Sigmoid colon (tissue), 7 donors: Measurements from ENCODE around the gene TBC1D23. TPM values are rescaled to one million over a fixed set of nuclear protein-coding genes. Genes with fewer than 3 reads are reported as not detected.

ENCODE experiments used
- DNase-seq: peaks from one replicate; pipeline ENCODE4 v3.0.0-alpha.2; 2019
- H3K27ac ChIP-seq, 4 donors: fragments of 200-600 bp; sonication (generic); one replicate each; pipeline ENCODE4 v1.5.1; 2016 to 2019; ENCODE audit warnings: mild to moderate bottlenecking in 1 of 4
- H3K27me3 ChIP-seq, 3 donors: fragments of 200-600 bp; sonication (generic); one replicate each; pipeline ENCODE4 v1.5.1; 2019; ENCODE audit warnings: mild to moderate bottlenecking in 1 of 3
- H3K36me3 ChIP-seq, 4 donors: fragments of 200-600 bp; sonication (generic); one replicate each; pipeline ENCODE4 v1.5.1; 2016 to 2019
- H3K4me1 ChIP-seq, 4 donors: fragments of 200-600 bp; sonication (generic); one replicate each; pipeline ENCODE4 v1.5.1; 2017 to 2019
- H3K4me3 ChIP-seq, 4 donors: fragments of 200-600 bp; sonication (generic); one replicate each; pipeline ENCODE4 v1.5.1; 2017 to 2019; ENCODE audit warnings: mild to moderate bottlenecking in 2 of 4, moderate library complexity in 1 of 4
- H3K9me3 ChIP-seq, 4 donors: fragments of 200-600 bp in 3 of 4; sonication (generic) in 3 of 4; one replicate each; pipeline versions ENCODE4 v1.5.1 to v1.6.1; 2013 to 2019
- CTCF ChIP-seq, 4 experiments: fragments of 450-650 bp in 3 of 4; fragments of 200-600 bp in 1 of 4; IDR thresholded peaks; one replicate each; pipeline ENCODE4 v1.5.1; 2016 to 2019; ENCODE audit warnings: antibody characterized with exemption in 4 of 4, mild to moderate bottlenecking in 3 of 4, moderate library complexity in 2 of 4
- EP300 ChIP-seq, 4 donors: sonication (generic); formaldehyde crosslinking; IDR thresholded peaks; one replicate each; pipeline ENCODE4 v1.6.1; 2017; ENCODE audit warnings: antibody characterized with exemption in 4 of 4
- POLR2A ChIP-seq, 2 donors: fragments of 450-650 bp; IDR thresholded peaks; one replicate each; pipeline ENCODE4 v1.6.1; 2016; ENCODE audit warnings: antibody characterized with exemption in 2 of 2, mild to moderate bottlenecking in 2 of 2, moderate library complexity in 2 of 2
- POLR2AphosphoS5 ChIP-seq, 4 donors: sonication (generic); formaldehyde crosslinking; IDR thresholded peaks; one replicate each; pipeline ENCODE4 v1.6.1; 2017; ENCODE audit warnings: antibody characterized with exemption in 4 of 4
- WGBS, 2 donors: extraction: QIAGEN DNeasy Blood & Tissue Kit; methylation state at CpG; one replicate each; pipeline ENCODE4 v1.1.7; 2013; 5-methylcytosine and 5-hydroxymethylcytosine counted together
- intact Hi-C: fragments of 100-400 bp; cut with DNase I; formaldehyde crosslinking; loops from one replicate; pipeline ENCODE4 v1.15.1; 2023
- polyA plus RNA-seq, 3 donors: library from polyadenylated mRNA; stranded (reverse); fragments of 200-250 nt; gene quantifications; one replicate each; pipeline ENCODE4 v1.2.3, GENCODE V29; 2013
- total RNA-seq, 4 donors: library from RNA; depleted of rRNA; stranded (reverse); fragments of >200 nt; gene quantifications; one replicate each; pipeline ENCODE4 v1.1.0, GENCODE V29; 2016
- donor health status: healthy with polysubstance abuse.
- donor health status: Bipolar disorder and iron deficiency.
- donor health status: healthy.

TBC1D23 gene
- total and polyA plus RNA-seq, 7 donors, result 16.0 to 34.9 (median 31.3) TPM

- H3K4me1 ChIP-seq, result peaks cover 0 to 18% (median 2%) of the 10 kb centered on the region in 4 donors
- H3K27ac ChIP-seq, result no peak overlapping the region
- no peak for DNase-seq
- TF ChIP-seq POLR2AphosphoS5 (IDR thresholded peaks at IDR 0.05) (no peak), CTCF (IDR thresholded peaks at IDR 0.05) (no peak), EP300 (IDR thresholded peaks at IDR 0.05) (no peak)
- H3K4me3 ChIP-seq, result no peak overlapping the region
- no peaks in the 10 kb centered on the region for H3K27me3 ChIP-seq
- peaks cover 0 to 24% (median 4%) of the 10 kb centered on the region in 4 donors for H3K36me3 ChIP-seq
- H3K9me3 ChIP-seq, result no peaks in the 10 kb centered on the region
- intact Hi-C loops, result no loop called here
- 26 to 75% methylated on average over 1 of the region's 1 CpG for WGBS, 2 donors
These were observed 16.5 kb downstream of the TBC1D23 start for GRCh38 chr3:100277255-100277800.

GRCh38 chr3:100278910-100279309 is 18.1 kb downstream of the TBC1D23 start:
- DNase-seq, result no peak
- Histone ChIP-seq H3K4me1 (peaks cover 0 to 18% (median 2%) of the 10 kb centered on the region in 4 donors), H3K36me3 (peaks cover 0 to 37% (median 4%) of the 10 kb centered on the region in 4 donors), H3K9me3 (no peaks in the 10 kb centered on the region), H3K27me3 (no peaks in the 10 kb centered on the region), H3K4me3 (no peak overlapping the region), H3K27ac (no peak overlapping the region)
- intact Hi-C loops, result no loop called here
- 85 to 90% methylated on average over 2 of the region's 2 CpGs for WGBS, 2 donors
- TF ChIP-seq EP300 (IDR thresholded peaks at IDR 0.05) (no peak), CTCF (IDR thresholded peaks at IDR 0.05) (no peak), POLR2A (IDR thresholded peaks at IDR 0.05) (no peak), POLR2AphosphoS5 (IDR thresholded peaks at IDR 0.05) (no peak)

GRCh38 chr3:100288288-100288894 is 27.6 kb downstream of the TBC1D23 start:
- intact Hi-C loops, result no loop called here
- no peak overlapping the region for H3K4me3 ChIP-seq
- no peaks in the 10 kb centered on the region for H3K27me3 ChIP-seq
- H3K36me3 ChIP-seq, result peaks cover 0 to 72% (median 12%) of the 10 kb centered on the region in 4 donors
- TF ChIP-seq POLR2A (IDR thresholded peaks at IDR 0.05), result no peak
- TF ChIP-seq POLR2AphosphoS5 (IDR thresholded peaks at IDR 0.05), result no peak
- TF ChIP-seq CTCF (IDR thresholded peaks at IDR 0.05), result no peak
- no peak for TF ChIP-seq EP300 (IDR thresholded peaks at IDR 0.05)
- no peaks in the 10 kb centered on the region for H3K4me1 ChIP-seq
- no peak for DNase-seq
- H3K9me3 ChIP-seq, result no peaks in the 10 kb centered on the region
- no peak overlapping the region for H3K27ac ChIP-seq

- Histone ChIP-seq H3K36me3 (peaks cover 0 to 78% (median 12%) of the 10 kb centered on the region in 4 donors), H3K27ac (no peak overlapping the region), H3K4me3 (no peak overlapping the region), H3K4me1 (no peaks in the 10 kb centered on the region), H3K9me3 (no peaks in the 10 kb centered on the region), H3K27me3 (no peaks in the 10 kb centered on the region)
- intact Hi-C loops, result no loop called here
- DNase-seq, result no peak
- 57 to 85% methylated on average over 2 of the region's 2 CpGs for WGBS, 2 donors
- TF ChIP-seq EP300 (IDR thresholded peaks at IDR 0.05) (no peak), POLR2A (IDR thresholded peaks at IDR 0.05) (no peak), POLR2AphosphoS5 (IDR thresholded peaks at IDR 0.05) (no peak)
These were observed 28.5 kb downstream of the TBC1D23 start for GRCh38 chr3:100289339-100289738.

- TF ChIP-seq EP300 (IDR thresholded peaks at IDR 0.05) (no peak), CTCF (IDR thresholded peaks at IDR 0.05) (no peak), POLR2AphosphoS5 (IDR thresholded peaks at IDR 0.05) (no peak), POLR2A (IDR thresholded peaks at IDR 0.05) (no peak)
- Histone ChIP-seq H3K9me3 (no peaks in the 10 kb centered on the region), H3K27ac (no peak overlapping the region), H3K36me3 (peaks cover 4 to 98% (median 17%) of the 10 kb centered on the region in 4 donors), H3K4me1 (no peaks in the 10 kb centered on the region), H3K27me3 (no peaks in the 10 kb centered on the region), H3K4me3 (no peak overlapping the region)
- DNase-seq, result no peak
- intact Hi-C loops, result no loop called here
- WGBS, 2 donors, result 18 to 82% methylated on average over 1 of the region's 1 CpG
These were observed 34.3 kb downstream of the TBC1D23 start for GRCh38 chr3:100295089-100295488.
